DOHH2 (cell line): ENCODE data around the gene XKR8.

Source experiments
- EZH2phosphoT487 ChIP-seq: fragments of 200-600 bp; sonication (generic); IDR thresholded peaks from 2 replicates; pipeline ENCODE4 v1.6.1; 2017; ENCODE audit warnings: borderline replicate concordance, mild to moderate bottlenecking, antibody characterized with exemption, low read length, moderate library complexity, mixed read lengths
- TF ChIP-seq, protein P1 (sequence below): fragments of 200-600 bp; sonication (generic); IDR thresholded peaks from one replicate; pipeline ENCODE4 v1.5.1; 2014; ENCODE audit warnings: antibody characterized with exemption, mild to moderate bottlenecking, low read depth, low read length; ENCODE audit not compliant: poor library complexity, severe bottlenecking

DNA sequence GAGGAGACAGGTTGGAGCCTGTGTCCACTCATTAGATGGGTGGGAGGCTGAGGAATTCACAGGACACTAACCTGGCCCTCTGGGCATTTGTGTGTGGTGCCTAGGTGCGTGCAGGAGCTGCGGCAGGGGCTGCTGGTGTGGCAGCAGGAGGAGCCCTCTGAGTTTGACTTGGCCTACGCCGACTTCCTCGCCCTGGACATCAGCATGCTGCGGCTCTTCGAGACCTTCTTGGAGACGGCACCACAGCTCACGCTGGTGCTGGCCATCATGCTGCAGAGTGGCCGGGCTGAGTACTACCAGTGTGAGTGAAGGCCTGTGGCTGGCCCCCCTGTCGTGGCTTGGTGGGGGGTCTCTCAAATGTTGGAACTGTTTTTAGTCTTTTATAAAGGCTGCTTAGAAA is 3.6 kb downstream of the XKR8 start:
- TF ChIP-seq, protein P1, sequence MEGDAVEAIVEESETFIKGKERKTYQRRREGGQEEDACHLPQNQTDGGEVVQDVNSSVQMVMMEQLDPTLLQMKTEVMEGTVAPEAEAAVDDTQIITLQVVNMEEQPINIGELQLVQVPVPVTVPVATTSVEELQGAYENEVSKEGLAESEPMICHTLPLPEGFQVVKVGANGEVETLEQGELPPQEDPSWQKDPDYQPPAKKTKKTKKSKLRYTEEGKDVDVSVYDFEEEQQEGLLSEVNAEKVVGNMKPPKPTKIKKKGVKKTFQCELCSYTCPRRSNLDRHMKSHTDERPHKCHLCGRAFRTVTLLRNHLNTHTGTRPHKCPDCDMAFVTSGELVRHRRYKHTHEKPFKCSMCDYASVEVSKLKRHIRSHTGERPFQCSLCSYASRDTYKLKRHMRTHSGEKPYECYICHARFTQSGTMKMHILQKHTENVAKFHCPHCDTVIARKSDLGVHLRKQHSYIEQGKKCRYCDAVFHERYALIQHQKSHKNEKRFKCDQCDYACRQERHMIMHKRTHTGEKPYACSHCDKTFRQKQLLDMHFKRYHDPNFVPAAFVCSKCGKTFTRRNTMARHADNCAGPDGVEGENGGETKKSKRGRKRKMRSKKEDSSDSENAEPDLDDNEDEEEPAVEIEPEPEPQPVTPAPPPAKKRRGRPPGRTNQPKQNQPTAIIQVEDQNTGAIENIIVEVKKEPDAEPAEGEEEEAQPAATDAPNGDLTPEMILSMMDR, result no peak
- TF ChIP-seq EZH2phosphoT487, result no peak
